Lung (tissue), 12 donors: ENCODE data around the gene ACY1. TPM values are rescaled to one million over a fixed set of nuclear protein-coding genes. Genes with fewer than 3 reads are reported as not detected.

Source experiments
- ATAC-seq: fragments of 200-7000 bp; cut with Tn5 transposase; one replicate; pipeline ENCODE4 v1.9.1; 2020; ENCODE audit warnings: moderate number of reproducible peaks; ENCODE audit not compliant: insufficient read depth, low FRiP score
- DNase-seq, 3 donors: peaks; one replicate each; pipeline ENCODE4 v3.0.0-alpha.2; 2013 to 2017
- H3K27ac ChIP-seq, 2 donors: one replicate each; pipeline ENCODE4 v1.5.1; 2013; ENCODE audit warnings: mild to moderate bottlenecking in 2 of 2, moderate library complexity in 2 of 2, control low read depth in 1 of 2, inconsistent platforms in 1 of 2, low read depth in 1 of 2, low read length in 1 of 2
- H3K27me3 ChIP-seq, 3 donors: one replicate each; pipeline ENCODE4 v1.5.1; 2013; ENCODE audit warnings: low read length in 2 of 3; ENCODE audit not compliant: control insufficient read depth in 3 of 3, insufficient read depth in 3 of 3
- H3K36me3 ChIP-seq, 4 donors: one replicate each; pipeline ENCODE4 v1.5.1; 2013; ENCODE audit warnings: low read length in 4 of 4, mild to moderate bottlenecking in 1 of 4, moderate library complexity in 1 of 4; ENCODE audit not compliant: control insufficient read depth in 4 of 4, insufficient read depth in 4 of 4
- H3K4me1 ChIP-seq, 5 donors: one replicate each; pipeline ENCODE4 v1.5.1; 2013; ENCODE audit warnings: low read length in 5 of 5, mild to moderate bottlenecking in 2 of 5, moderate library complexity in 1 of 5; ENCODE audit not compliant: control insufficient read depth in 5 of 5, insufficient read depth in 5 of 5
- H3K4me3 ChIP-seq: one replicate; pipeline ENCODE4 v1.5.1; 2013; ENCODE audit warnings: mild to moderate bottlenecking, control low read depth, moderate library complexity
- H3K9ac ChIP-seq, 2 donors: one replicate each; pipeline ENCODE4 v1.5.1; 2013; ENCODE audit warnings: low read length in 2 of 2, control low read depth in 1 of 2; ENCODE audit not compliant: insufficient read depth in 1 of 2
- H3K9me3 ChIP-seq, 4 donors: one replicate each; pipeline ENCODE4 v1.5.1; 2013; ENCODE audit warnings: low read length in 3 of 4, mild to moderate bottlenecking in 1 of 4, moderate library complexity in 1 of 4; ENCODE audit not compliant: control insufficient read depth in 4 of 4, insufficient read depth in 3 of 4
- CTCF ChIP-seq: IDR thresholded peaks from 2 replicates; pipeline ENCODE4 v1.5.1; 2012; ENCODE audit warnings: mild to moderate bottlenecking; ENCODE audit errors: control extremely low read depth, extremely low read depth
- WGBS, 2 donors: extraction: QIAGEN DNeasy Blood & Tissue Kit; methylation state at CpG; one replicate each; pipeline ENCODE4 v1.1.7; 2013; 5-methylcytosine and 5-hydroxymethylcytosine counted together
- polyA plus RNA-seq, 2 donors: library from polyadenylated mRNA; stranded (reverse); fragments of 200-250 nt; gene quantifications; one replicate each; pipeline ENCODE4 v1.2.1, GENCODE V29; 2013
- total RNA-seq, 2 donors: library from RNA; depleted of rRNA in 1 of 2; stranded (reverse); fragments of >200 nt in 1 of 2; gene quantifications; one replicate each; pipeline ENCODE4 v1.2.1, GENCODE V29; 2014 to 2021
- donor health status: control.
- donor health status: control.
- donor health status: Bipolar disorder and iron deficiency.
- donor health status: healthy.
- donor health status: DM: yes; HTN: yes; CAD: no.

The ACY1 gene
- total and polyA plus RNA-seq, 4 donors: 19.6 to 52.6 (median 39.0) TPM

GRCh38 chr3:52036222-52036694 lies 52.9 kb downstream of the ACY1 start:
- Histone ChIP-seq H3K4me3 (no peak overlapping the region), H3K27ac (no peak overlapping the region), H3K9ac (no peak overlapping the region), H3K9me3 (no peaks in the 10 kb centered on the region), H3K4me1 (peaks cover 0 to 21% (median 7%) of the 10 kb centered on the region in 5 donors), H3K27me3 (no peaks in the 10 kb centered on the region), H3K36me3 (no peaks in the 10 kb centered on the region)
- ATAC-seq (no peak), DNase-seq (no peak)
- no peak for TF ChIP-seq CTCF
- WGBS, 2 donors: 92% methylated on average over 5 of the region's 5 CpGs

GRCh38 chr3:52036829-52037228 lies 53.5 kb downstream of the ACY1 start:
- no peak overlapping the region for H3K4me3 ChIP-seq
- H3K27ac ChIP-seq: no peak overlapping the region
- H3K9ac ChIP-seq: no peak overlapping the region
- H3K9me3 ChIP-seq: no peaks in the 10 kb centered on the region
- no peak for DNase-seq
- no peak for TF ChIP-seq CTCF
- H3K27me3 ChIP-seq: no peaks in the 10 kb centered on the region
- WGBS, 2 donors: 48 to 66% methylated on average over 5 of the region's 5 CpGs
- H3K4me1 ChIP-seq: peaks cover 0 to 22% (median 8%) of the 10 kb centered on the region in 5 donors
- no peak for ATAC-seq
- no peaks in the 10 kb centered on the region for H3K36me3 ChIP-seq

GRCh38 chr3:52037291-52037690 lies 54.0 kb downstream of the ACY1 start:
- Histone ChIP-seq H3K36me3 (no peaks in the 10 kb centered on the region), H3K27me3 (no peaks in the 10 kb centered on the region), H3K27ac (no peak overlapping the region), H3K9ac (no peak overlapping the region), H3K4me3 (no peak overlapping the region), H3K4me1 (peaks cover 0 to 22% (median 9%) of the 10 kb centered on the region in 5 donors), H3K9me3 (no peaks in the 10 kb centered on the region)
- DNase-seq: no peak
- no peak for TF ChIP-seq CTCF
- ATAC-seq: no peak
- 97 to 98% methylated on average over 4 of the region's 4 CpGs for WGBS, 2 donors

GRCh38 chr3:52038227-52038626 lies 54.9 kb downstream of the ACY1 start:
- no peaks in the 10 kb centered on the region for H3K36me3 ChIP-seq
- no peaks in the 10 kb centered on the region for H3K9me3 ChIP-seq
- no peaks in the 10 kb centered on the region for H3K27me3 ChIP-seq
- DNase-seq (no peak), ATAC-seq (no peak)
- TF ChIP-seq CTCF: no peak
- 89 to 95% methylated on average over 5 to 6 of the region's 6 CpGs for WGBS, 2 donors
- H3K9ac ChIP-seq: no peak overlapping the region
- no peak overlapping the region for H3K4me3 ChIP-seq
- H3K4me1 ChIP-seq: peaks cover 0 to 22% (median 9%) of the 10 kb centered on the region in 5 donors
- H3K27ac ChIP-seq: no peak overlapping the region
